HG02852 (cell line): ENCODE measurements around the gene SLC2A1.

ENCODE experiments used
- ATAC-seq: cut with Tn5 transposase; IDR thresholded peaks from one replicate; pipeline ENCODE4 v1.9.1; 2021; ENCODE audit warnings: mild to moderate bottlenecking, moderate library complexity; ENCODE audit not compliant: unreplicated experiment

SLC2A1 gene

DNA sequence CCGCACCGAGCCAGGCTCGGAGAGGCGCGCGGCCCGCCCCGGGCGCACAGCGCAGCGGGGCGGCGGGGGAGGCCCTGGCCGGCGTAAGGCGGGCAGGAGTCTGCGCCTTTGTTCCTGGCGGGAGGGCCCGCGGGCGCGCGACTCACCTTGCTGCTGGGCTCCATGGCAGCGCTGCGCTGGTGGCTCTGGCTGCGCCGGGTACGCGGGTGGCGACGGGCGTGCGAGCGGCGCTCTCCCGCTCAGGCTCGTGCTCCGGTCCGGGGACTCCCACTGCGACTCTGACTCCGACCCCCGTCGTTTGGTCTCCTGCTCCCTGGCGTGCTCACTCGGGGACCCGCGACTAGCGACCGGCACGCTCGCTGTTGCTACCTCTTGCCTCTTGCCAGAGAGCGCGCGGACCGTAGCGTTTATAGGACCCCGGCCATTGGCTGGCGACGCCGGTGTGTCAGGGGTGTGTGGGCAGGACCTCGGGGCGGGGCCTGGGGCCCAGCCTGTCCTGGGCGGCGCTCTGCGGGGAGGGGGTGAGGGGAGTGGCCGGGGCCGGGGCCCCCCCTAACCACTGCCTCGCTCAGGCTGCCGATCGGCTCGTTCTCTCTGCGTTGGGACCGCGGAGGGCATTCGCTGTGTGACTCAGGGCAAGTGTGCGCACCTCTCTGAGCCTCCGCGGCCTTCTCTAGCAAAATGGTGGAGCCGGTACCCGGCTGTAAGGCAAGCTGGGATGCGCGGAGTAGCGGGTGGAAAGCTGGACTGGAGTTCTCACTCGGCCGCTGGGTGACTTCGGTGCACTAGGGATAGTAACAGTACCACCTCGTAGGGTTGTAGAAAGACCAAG, at the start of gene SLC2A1:
SLC2A1 (minus strand) TSS at position 381 of the 832 bp plus-strand sequence; CDS start at position 164, 217 bp downstream.
- peak; percentile 73 for ATAC-seq

DNA sequence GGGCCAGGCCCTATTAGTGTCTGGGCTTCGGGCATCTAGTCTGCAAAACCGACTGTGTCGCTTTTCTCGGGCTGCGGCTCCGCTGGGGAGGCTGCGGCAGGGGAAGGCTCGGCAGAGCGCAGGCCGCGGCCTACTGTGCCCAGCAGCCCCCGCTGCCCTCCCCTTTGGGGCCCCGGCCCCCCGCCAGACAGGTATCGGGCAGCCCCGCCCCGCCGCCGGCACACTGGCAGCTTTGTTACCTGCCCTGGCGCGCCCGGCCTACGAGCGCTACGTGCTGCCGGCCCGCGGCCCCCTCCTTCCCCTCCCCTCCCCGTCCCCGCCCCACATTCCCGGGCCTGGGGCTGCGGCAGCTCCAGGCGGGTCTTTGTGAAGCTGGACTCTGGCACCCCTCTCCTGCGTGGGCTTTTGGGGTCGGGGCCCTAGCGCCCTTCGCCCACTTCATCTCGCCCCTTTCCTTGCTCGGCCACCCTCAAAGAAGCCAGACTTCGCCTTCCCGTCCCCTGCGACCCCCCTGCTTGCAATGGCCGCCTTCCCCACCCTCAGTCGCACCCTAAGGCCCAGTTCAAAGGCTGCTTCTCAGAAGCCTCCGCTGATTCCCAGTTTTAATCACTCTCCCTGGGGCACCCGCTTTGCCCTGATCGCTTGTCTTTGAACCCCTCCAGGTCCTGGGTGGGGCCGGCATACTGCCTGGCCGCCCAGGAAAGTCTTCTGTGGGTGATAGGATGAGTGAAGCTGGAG, 48.9 kb upstream of the SLC2A1 start:
- no peak for ATAC-seq

DNA sequence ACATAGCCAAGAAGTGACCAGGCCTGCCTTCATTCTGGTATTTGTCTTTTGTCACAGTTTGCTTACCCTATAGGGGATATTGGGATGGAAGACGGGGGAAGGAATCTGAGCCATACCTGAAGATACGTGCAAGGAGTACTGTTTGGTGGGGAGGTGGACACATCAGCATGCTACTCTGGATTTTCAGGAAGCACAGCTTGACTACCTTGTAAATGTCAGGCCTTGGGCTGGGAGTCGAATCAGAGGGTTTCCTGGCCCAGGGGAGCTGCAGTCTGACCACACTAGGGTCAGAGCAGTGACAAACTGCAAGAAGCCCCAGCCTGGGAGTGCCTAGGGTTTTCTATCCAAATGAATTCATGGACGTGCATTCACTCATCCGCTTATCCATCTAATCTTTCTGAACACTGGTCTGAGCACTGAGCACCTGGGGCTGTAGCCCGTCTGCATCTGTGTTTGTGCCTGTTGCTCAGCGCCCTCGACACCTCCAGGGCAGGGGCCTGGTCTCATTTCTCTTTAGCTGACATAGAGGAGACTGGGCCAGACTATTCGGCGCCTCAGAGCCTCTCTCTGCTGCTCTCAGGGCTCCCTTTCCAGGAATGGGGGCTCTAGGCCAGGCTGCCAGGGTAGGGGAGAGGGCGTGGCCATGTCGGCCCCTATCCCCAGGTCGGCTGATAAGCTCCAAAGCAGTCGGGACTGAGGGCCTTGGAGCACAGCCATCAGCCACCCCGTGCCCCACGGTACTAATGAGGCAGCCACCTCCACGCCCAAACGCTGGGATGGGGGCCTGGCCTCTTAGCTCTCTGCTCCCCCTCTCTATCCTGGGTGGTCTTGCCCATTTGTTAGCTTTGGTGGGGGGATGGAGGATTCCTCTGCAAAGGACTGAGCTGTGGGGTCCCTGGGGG, 47.0 kb upstream of the SLC2A1 start:
- ATAC-seq: no peak

DNA sequence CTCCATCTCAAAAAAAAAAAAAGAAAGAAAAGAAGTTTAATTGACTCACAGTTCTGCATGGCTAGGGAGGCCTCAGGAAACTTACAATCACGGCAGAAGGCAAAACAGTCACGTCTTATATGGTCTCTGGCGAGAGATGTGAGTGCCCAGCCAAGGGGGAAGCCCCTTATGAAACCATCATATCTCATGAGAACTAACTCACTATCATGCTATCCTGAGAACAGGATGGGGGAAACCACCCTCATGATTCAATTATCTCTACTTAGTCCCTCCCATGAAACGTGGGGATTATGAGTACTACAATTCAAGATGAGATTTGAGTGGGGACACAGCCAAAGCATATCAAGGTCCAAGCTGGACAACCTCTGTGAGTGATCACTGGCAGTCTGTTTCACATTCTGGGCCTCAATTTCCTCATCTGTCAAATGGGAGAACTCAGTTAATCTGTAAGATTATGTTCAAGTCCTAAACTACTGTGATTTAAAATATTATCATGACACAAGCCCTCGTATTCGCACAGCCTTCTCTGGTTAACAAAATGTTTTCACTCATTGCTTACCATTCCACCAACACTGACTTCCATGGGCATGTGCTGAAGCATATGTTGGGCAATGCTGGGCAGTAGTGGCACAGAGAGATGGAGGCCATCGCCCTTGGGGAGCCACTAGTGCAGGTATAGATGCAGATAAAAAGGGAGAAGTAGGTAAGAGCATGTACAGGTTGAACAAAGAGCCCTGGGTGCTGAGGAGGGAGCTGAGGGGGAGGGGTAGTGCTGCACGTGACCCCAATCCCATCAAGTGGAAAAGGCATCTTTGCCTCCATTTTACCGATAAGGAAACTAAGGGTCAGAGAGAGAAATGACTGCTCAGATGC, 46.2 kb upstream of the SLC2A1 start:
- ATAC-seq: no peak

DNA sequence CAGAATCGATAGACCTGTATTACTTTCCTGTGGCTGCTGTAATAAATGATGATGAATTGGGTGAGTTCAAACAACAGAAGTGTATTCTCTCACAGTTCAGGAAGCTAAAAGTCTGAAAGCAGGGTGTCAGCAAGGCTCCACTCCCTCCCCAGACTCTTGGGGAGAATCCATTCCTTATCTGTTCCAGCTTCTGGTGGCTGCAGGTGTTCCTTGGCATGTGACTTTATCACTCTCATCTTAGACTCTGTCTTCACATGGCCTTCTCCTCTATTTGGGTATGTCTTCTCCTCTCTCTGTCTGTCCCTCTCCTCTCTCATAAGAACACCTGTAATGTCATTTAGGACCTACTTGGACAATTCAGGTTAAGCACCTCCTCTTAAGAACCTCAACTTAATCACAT, 44.1 kb upstream of the SLC2A1 start:
- ATAC-seq: no peak

DNA sequence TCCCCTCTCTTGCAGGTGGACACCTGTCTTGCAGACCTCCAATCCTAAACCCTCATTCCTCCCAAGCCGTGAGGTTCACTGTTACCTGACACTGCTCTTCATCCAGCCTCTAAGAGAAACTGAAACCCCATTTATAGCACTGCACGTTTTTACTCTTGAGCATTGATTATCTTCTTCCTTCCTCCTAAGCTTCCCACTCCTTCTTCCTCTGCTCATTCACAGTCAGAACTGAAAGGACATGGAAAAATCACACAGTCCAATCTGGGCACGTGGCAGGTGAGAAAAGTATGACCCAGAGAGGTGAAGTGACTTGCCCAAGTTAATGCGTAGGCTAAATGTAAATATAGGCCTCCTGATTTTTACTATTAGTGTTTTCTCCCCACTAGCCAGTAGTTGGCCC, 43.4 kb upstream of the SLC2A1 start:
- no peak for ATAC-seq

DNA sequence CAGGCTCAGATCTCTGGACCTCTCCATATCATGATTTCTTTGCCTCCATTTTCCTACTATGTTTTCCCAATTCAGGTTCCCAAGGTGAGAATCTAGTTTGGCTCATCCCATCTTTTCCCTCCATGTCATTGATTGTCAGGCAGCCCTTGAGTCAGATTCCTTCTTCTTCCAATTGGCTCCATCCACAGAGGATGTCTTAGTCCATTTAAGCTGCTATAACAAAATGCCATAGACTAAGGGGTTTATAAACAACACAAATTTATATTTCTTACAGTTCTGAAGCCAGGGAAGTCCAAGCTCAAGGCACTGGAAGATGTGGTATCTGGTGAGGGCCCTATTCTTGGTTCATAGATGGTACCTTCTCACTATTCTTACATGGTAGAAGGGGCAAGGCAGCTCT, 42.8 kb upstream of the SLC2A1 start:
- no peak for ATAC-seq

DNA sequence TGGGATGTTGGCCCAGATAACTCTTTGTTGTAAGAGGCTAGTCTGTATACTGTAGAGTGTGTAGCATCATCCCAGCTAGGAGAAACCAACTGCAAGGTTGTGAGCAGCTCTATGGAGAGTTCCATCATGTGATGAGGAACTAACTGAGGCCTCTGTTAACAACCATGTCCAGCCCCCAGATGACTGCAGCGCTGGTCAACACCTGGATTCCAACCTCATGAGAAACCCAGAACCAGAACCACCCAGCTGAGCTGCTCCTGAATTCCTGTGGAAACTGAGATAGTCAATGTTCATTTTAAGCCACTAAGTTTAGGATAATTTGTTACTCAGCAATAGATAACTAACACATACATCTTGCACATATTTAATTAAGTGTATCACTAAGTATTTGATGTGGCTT, 41.6 kb upstream of the SLC2A1 start:
- ATAC-seq: no peak

DNA sequence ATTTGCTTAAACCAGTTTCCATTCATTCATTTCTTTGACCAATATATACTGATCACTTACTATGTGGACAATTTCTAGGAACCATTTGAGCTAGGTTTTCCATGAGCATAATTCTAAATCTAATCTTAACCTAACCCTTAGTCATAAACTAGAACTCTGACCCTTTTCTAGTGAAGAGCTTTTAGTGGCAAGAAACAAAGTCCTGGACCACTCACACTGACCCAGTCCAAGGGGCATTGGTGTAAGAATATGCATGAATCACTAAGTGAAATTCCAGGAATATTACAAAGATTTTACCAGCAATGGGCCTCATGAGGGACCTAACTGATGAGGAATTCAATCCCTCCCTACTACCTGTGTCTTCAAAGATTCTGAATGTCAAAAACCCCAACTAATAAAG, 40.6 kb upstream of the SLC2A1 start:
- ATAC-seq: no peak

DNA sequence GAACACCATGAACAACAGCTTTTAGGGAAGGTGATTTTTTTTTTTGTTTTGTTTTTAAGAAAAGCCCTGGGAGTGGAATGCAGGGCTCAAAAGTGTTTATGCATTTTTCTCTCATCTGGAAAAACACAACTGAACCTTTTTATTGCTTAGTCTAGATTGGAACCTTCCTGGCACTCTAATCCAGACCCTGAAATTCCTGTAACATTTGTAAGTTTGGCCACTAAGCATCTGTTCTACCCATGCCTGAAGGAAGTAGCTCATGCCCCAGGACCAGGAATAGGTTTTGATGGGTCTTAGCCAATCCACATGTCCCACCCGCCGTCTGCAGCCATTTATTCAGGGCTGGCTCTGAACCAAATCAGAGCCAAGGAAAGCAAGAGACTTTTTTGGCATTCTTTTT, 39.7 kb upstream of the SLC2A1 start:
- no peak for ATAC-seq

DNA sequence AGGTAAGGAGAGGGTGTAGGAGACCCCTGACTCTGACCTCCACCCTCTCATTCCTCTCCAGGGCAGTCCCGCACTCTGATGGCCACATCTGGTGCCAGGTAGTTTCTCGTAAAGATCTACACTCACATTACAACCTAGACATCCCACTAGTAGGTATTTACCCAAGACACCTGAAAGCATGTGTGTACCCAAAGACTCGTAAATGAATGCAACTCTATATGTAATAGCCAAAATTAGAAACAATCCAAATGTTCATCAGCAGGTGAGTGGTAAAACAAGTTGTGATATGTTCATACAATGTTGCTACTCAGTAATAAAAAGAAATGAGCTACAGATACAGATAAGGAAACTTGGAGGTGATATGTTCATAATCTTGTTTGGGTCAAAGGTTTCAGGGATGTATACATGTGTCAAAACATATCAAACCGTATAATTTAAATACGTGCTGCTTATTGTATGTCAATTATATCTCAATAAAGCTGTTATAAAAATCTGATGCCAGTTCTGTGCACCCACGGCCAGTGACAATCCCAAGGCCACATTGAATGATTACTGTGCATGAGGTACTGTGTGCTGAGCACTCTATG, 37.8 kb upstream of the SLC2A1 start:
- no peak for ATAC-seq

DNA sequence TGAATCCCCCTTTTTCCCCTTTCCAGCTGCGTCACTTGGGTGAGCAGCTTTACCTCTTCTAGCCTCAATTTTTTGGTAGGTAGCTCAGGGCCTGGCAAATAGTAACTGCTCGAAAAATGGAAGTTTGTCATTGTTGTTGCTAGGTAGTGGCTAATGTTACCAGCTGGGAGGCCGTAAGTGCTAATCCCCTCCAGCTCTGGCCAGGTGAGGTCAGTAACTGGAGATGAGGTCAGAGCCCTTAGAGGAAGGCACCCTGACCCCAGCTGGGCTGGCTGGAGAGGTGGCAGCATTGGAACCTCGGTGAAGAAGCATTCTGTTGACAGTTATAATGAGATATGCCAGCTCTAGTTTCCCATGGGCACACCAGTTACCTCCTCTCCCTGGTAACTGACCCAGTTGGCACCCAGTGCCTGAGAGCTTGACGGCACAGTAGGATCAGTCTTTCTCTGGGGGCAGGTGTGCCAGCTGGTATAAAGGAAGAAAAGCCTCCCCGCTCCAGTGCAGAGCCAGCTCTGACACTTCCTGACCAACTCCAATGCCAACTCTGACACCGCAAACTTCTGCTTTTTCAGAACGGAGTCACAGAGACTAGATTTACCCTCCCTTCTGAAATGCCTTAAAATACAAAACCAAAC, 35.0 kb upstream of the SLC2A1 start:
- no peak for ATAC-seq

DNA sequence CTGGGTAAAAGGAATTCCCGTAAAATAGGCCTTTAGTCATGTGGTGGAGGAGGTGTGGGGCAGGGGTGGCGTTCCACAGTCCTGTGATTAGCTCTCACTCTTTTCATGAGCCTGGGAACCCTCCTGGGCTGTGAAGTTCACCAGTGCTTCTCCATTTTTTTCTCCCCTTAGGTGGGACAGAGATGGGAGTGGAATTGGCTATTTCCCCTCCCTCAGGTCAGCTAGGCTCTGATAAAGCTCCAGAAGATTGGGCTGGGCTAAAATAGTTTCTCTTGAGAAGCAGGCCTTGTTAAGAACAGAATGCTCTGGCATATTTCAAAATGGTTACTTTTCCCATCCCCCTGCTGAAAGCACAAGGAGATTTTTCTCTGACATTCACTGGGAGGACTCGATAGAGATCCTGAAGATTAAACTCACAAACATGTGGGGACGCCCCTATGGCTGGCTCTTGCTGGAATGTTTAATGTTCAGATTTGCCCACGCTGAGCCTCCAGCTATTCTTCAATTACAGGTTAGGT, 33.4 kb upstream of the SLC2A1 start:
- ATAC-seq: no peak

DNA sequence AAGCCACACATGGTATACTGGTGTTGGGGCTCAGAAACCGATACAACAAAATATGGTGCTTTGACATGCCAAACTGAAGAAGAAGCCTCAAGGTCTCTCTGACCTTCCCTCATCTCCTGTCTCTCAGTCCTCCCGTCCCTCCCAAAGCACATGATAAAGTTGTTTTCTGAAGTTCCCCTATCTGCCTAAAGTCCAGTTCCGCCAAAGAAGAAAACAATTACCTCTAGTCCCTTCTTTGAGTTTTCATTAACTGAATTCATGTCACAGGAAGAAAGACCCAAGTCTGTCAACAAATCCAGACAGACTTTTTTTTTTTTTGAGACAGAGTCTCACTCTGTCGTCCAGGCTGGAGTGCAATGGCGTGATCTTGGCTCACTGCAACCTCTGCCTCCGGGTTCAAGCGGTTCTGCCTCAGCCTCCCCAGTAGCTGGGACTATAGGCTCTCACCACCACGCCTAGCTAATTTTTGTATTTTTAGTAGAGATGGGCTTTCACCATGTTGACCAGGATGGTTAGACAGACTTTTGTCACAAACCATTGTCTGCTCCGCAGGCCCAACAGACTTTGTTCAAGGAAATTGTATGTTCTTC, 32.2 kb upstream of the SLC2A1 start:
- no peak for ATAC-seq

DNA sequence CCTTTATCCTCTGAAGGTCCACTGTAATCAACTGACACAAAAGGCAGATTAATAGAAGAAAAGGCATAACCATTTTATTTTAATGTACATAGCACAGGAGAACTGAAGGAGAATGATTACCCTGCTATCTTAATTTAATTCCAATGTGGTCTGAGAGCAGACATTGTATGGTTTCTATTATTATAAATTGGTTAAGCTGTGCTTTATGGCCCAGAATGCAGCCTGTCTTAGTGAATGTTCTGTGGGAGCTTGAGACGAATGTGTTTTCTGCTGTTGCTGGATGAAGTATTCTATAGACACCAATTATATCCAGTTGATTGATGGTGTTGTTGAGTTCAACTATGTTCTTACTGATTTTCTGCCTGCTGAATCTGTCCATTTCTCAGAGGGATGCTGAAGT, 25.0 kb upstream of the SLC2A1 start:
- no peak for ATAC-seq

DNA sequence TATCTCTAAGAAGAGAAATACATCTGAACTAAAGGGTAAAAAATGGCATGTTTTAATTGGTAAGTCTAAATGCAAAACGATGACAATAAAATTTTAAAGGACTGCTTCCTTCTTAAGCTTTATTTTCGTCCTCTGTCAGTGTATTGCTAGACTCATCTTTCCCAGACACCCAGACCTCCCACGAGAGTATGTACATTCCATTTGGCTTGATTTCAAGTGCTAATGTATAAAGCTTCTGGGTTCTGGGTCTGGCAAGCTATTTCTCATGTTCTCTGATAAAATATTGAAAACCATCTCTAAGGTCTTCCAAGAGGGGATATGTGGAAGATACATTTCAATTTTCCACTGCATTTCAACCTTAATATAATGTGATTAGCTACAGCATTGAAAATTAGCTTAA, 24.6 kb upstream of the SLC2A1 start:
- no peak for ATAC-seq

DNA sequence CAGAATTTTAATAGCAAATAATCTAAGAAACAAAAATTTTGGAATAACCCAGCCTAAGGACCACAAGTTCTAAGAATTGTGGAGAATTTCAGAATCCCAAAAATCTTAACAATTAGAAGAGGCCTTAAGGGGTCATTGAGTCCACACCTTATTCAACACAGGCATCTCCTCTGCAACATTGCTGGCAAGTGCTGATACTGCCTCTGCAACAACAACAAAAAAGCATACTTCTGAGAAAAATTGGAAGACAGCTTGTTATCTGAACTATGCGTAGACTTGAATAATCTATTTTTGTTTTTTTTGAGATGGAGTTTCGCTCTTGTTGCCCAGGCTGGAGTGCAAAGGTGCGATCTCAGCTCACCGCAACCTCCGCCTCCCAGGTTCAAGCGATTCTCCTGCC, 24.0 kb upstream of the SLC2A1 start:
- no peak for ATAC-seq

DNA sequence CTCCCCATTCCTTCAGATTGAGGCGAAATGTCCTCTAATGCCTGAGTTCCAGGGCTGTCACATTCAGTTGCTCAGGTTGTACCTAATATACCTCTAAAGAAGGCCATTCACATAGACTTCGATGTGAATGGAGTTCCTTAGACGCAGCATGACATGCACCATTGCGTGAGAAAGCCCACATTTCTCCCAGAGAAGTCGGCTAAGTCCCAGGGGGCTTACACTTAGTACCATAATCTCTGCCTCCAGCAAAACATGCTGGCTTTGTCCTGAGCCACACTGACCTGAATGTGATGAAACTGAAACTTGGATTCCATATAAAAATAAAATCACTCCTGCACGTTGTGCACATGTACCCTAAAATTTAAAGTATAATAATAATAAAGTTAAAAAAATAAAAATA, 23.2 kb upstream of the SLC2A1 start:
- ATAC-seq: no peak

DNA sequence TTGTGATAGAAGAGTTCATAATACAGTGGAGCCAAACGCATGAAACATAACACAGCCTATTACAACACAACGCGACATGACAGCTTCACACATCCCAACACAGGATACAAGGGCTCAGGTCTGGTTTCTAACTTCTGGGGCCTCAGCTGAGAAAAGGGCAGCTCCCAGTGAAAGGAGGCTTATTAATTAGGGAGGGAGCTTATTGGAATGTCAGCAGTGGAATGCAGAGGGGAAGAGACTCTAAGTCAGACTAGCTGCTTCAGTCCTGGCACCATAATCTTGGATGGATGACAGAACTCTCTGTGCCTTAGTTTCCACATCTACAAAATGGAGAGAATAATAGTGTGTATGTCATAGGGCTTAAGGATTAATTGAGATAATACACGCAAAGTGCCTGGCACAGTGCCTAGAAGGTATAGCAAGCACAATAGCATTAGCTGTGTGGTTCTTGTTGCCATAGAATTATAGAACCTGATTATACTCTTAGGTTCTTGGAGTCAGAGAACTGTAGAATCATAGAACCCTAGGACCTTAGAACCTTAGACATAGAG, 22.7 kb upstream of the SLC2A1 start:
- ATAC-seq: no peak
